DMS79 (cell line): Measurements from ENCODE around the gene PRDM12.

Experiments
- DNase-seq: peaks from one replicate; lab custom pipeline; 2025; lab: John Stamatoyannopoulos, UW

The PRDM12 gene

GRCh38 chr9:130692321-130692720 lies 27.9 kb downstream of the PRDM12 start:
- DNase-seq = no peak

- DNase-seq = no peak
Observed at GRCh38 chr9:130693101-130693425, 28.7 kb downstream of the PRDM12 start.

GRCh38 chr9:130693426-130694191 lies 29.2 kb downstream of the PRDM12 start, which contains the start of gene EXOSC2:
TSS of gene EXOSC2 (plus strand) at chr9:130693780. CDS start at chr9:130693792, 12 bp downstream.
- DNase-seq = peak; percentile 98

GRCh38 chr9:130694205-130694604 lies 29.8 kb downstream of the PRDM12 start:
- no peak for DNase-seq

- no peak for DNase-seq
Observed at GRCh38 chr9:130696139-130696650, 31.8 kb downstream of the PRDM12 start.

- DNase-seq = no peak
Observed at GRCh38 chr9:130696996-130697395, 32.6 kb downstream of the PRDM12 start.

- DNase-seq = no peak
Observed at GRCh38 chr9:130698514-130698913, 34.1 kb downstream of the PRDM12 start.

GRCh38 chr9:130699047-130699446 lies 34.7 kb downstream of the PRDM12 start:
- DNase-seq = no peak

GRCh38 chr9:130701059-130702022 lies 36.9 kb downstream of the PRDM12 start:
- peak; percentile 16 for DNase-seq

GRCh38 chr9:130703501-130703900 lies 39.1 kb downstream of the PRDM12 start:
- DNase-seq = no peak

GRCh38 chr9:130707225-130707976 lies 43.0 kb downstream of the PRDM12 start:
- DNase-seq = no peak

- DNase-seq = no peak
Observed at GRCh38 chr9:130710822-130711352, 46.5 kb downstream of the PRDM12 start.

- DNase-seq = no peak
Observed at GRCh38 chr9:130711469-130711868, 47.1 kb downstream of the PRDM12 start.

- DNase-seq = peak; percentile 96
Observed at GRCh38 chr9:130712564-130713285, 48.3 kb downstream of the PRDM12 start.

GRCh38 chr9:130713286-130713960 lies 49.0 kb downstream of the PRDM12 start:
- no peak for DNase-seq

- no peak for DNase-seq
Observed at GRCh38 chr9:130714586-130715110, 50.3 kb downstream of the PRDM12 start.

GRCh38 chr9:130715270-130715669 lies 50.9 kb downstream of the PRDM12 start:
- no peak for DNase-seq

- no peak for DNase-seq
Observed at GRCh38 chr9:130718562-130718961, 54.2 kb downstream of the PRDM12 start.

- no peak for DNase-seq
Observed at GRCh38 chr9:130720762-130721161, 56.4 kb downstream of the PRDM12 start.

GRCh38 chr9:130728721-130729120 lies 64.3 kb downstream of the PRDM12 start:
- DNase-seq = no peak
